CD14-positive monocyte (primary cell): ENCODE measurements around the gene C9orf85. TPM values are rescaled to one million over a fixed set of nuclear protein-coding genes. Genes with fewer than 3 reads are reported as not detected.

Experiments used
- DNase-seq, 3 donors: peaks; one replicate each; pipeline ENCODE4 v3.0.0-alpha.2; 2011 to 2022
- H2AFZ ChIP-seq: 2 replicates; pipeline ENCODE4 v1.6.0; 2012; ENCODE audit warnings: mild to moderate bottlenecking, low read depth, low read length, inconsistent platforms; ENCODE audit not compliant: insufficient read depth, poor library complexity, severe bottlenecking
- H3K27ac ChIP-seq, 2 donors: 1 replicate in 1 of 2; 2 replicates in 1 of 2; pipeline ENCODE4 v1.5.1; 2012 to 2013; ENCODE audit warnings: low read length in 2 of 2, control low read depth in 1 of 2, inconsistent platforms in 1 of 2, low read depth in 1 of 2, mild to moderate bottlenecking in 1 of 2
- H3K27me3 ChIP-seq, 2 donors: one replicate each; pipeline versions ENCODE4 v1.6.0 to v1.6.1; 2011 to 2013; ENCODE audit warnings: low read length in 2 of 2; ENCODE audit not compliant: control insufficient read depth in 2 of 2, insufficient read depth in 2 of 2
- H3K36me3 ChIP-seq, 2 donors: replicated peaks in 1 of 2; 1 replicate in 1 of 2; 2 replicates in 1 of 2; pipeline versions ENCODE4 v1.5.1 to v1.6.1; 2012 to 2013; ENCODE audit warnings: low read length in 2 of 2, control low read depth in 1 of 2, inconsistent platforms in 1 of 2, mild to moderate bottlenecking in 1 of 2; ENCODE audit not compliant: insufficient read depth in 2 of 2, control insufficient read depth in 1 of 2
- H3K4me1 ChIP-seq, 2 donors: 1 replicate in 1 of 2; 2 replicates in 1 of 2; pipeline versions ENCODE4 v1.5.1 to v1.6.1; 2012 to 2013; ENCODE audit warnings: low read length in 2 of 2, control low read depth in 1 of 2, inconsistent platforms in 1 of 2, mild to moderate bottlenecking in 1 of 2, moderate library complexity in 1 of 2; ENCODE audit not compliant: insufficient read depth in 2 of 2, control insufficient read depth in 1 of 2
- H3K4me2 ChIP-seq: replicated peaks from 2 replicates; pipeline ENCODE3; 2012; ENCODE audit warnings: low read length, moderate library complexity, mild to moderate bottlenecking; ENCODE audit not compliant: poor library complexity, severe bottlenecking; ENCODE audit errors: extremely low read depth
- H3K4me3 ChIP-seq, 3 experiments: fragments of 200-600 bp in 1 of 3; sonication (generic) in 1 of 3; replicated peaks in 1 of 3; 1 replicate in 2 of 3; 2 replicates in 1 of 3; pipeline ENCODE4 v1.5.1; 2011 to 2013; ENCODE audit warnings: low read length in 3 of 3, mild to moderate bottlenecking in 3 of 3, control low read depth in 2 of 3, low read depth in 2 of 3, inconsistent platforms in 1 of 3, moderate library complexity in 1 of 3
- H3K79me2 ChIP-seq: 2 replicates; pipeline ENCODE4 v1.6.0; 2012; ENCODE audit warnings: mild to moderate bottlenecking, control low read depth, inconsistent platforms, low read length, moderate library complexity; ENCODE audit not compliant: insufficient read depth
- H3K9ac ChIP-seq: 2 replicates; pipeline ENCODE4 v1.6.0; 2017; ENCODE audit warnings: low read length, mild to moderate bottlenecking; ENCODE audit not compliant: insufficient read depth, poor library complexity, severe bottlenecking
- H3K9me3 ChIP-seq, 2 donors: replicated peaks in 1 of 2; 1 replicate in 1 of 2; 2 replicates in 1 of 2; pipeline versions ENCODE4 v1.5.1 to v1.6.1; 2012 to 2013; ENCODE audit warnings: low read length in 2 of 2, control low read depth in 1 of 2; ENCODE audit not compliant: control insufficient read depth in 1 of 2, insufficient read depth in 1 of 2
- H4K20me1 ChIP-seq: 2 replicates; pipeline ENCODE4 v1.6.0; 2012; ENCODE audit warnings: mild to moderate bottlenecking, low read length, control low read depth, moderate library complexity; ENCODE audit not compliant: insufficient read depth
- H3K27ac Mint-ChIP-seq, 7 donors: one replicate each; pipeline ENCODE4 v1.8.0; 2020; ENCODE audit warnings: mild to moderate bottlenecking in 7 of 7, mixed read lengths in 7 of 7, moderate library complexity in 6 of 7, inconsistent platforms in 2 of 7
- H3K27me3 Mint-ChIP-seq, 3 donors: one replicate each; pipeline ENCODE4 v1.8.0; 2021 to 2022; ENCODE audit warnings: low read depth in 3 of 3, mild to moderate bottlenecking in 3 of 3, mixed read lengths in 3 of 3, moderate library complexity in 3 of 3, inconsistent platforms in 1 of 3
- H3K36me3 Mint-ChIP-seq, 2 donors: one replicate each; pipeline ENCODE4 v1.8.0; 2020; ENCODE audit warnings: mixed read lengths in 2 of 2, inconsistent platforms in 1 of 2, mild to moderate bottlenecking in 1 of 2
- H3K4me1 Mint-ChIP-seq: one replicate; pipeline ENCODE4 v1.8.0; 2020; ENCODE audit warnings: mild to moderate bottlenecking, mixed read lengths
- H3K4me3 Mint-ChIP-seq, 2 donors: one replicate each; pipeline ENCODE4 v1.8.0; 2020; ENCODE audit warnings: mild to moderate bottlenecking in 2 of 2, mixed read lengths in 2 of 2, moderate library complexity in 1 of 2
- H3K9me3 Mint-ChIP-seq, 7 donors: one replicate each; pipeline ENCODE4 v1.8.0; 2020 to 2022; ENCODE audit warnings: mixed read lengths in 7 of 7, mild to moderate bottlenecking in 6 of 7, moderate library complexity in 6 of 7, inconsistent platforms in 2 of 7
- CTCF ChIP-seq: fragments of 200-600 bp; IDR thresholded peaks from one replicate; pipeline ENCODE4 v1.8.0; 2022; ENCODE audit warnings: antibody characterized with exemption, mild to moderate bottlenecking
- WGBS: methylation state at CpG from one replicate; pipeline ENCODE4 v1.1.5; 2013; ENCODE audit warnings: missing lambda C conversion rate; ENCODE audit not compliant: insufficient coverage; 5-methylcytosine and 5-hydroxymethylcytosine counted together
- intact Hi-C, 2 donors: fragments of 100-400 bp; cut with micrococcal nuclease; formaldehyde crosslinking; loops; one replicate each; pipeline versions ENCODE4 v1.15.0 to v1.15.1; 2023
- polyA plus RNA-seq, 3 donors: library from polyadenylated mRNA; depleted of rRNA in 1 of 3; unstranded in 2 of 3; stranded (reverse) in 1 of 3; fragments of 300-500 nt in 2 of 3; fragments of >200 nt in 1 of 3; fragmentation: Illumina TruSeq in 2 of 3; gene quantifications; 1 replicate in 2 of 3; 2 replicates in 1 of 3; pipeline ENCODE4 v1.2.3, GENCODE V29; 2012 to 2021

Gene C9orf85
- polyA plus RNA-seq, 3 donors: 4.5 to 6.4 (median 5.4) TPM

- Mint-ChIP-seq H3K27ac (peak overlapping the region in 1 of 7 donors; percentile 23), H3K9me3 (no peaks in the 10 kb centered on the region), H3K27me3 (no peaks in the 10 kb centered on the region), H3K4me1 (peaks cover 57% of the 10 kb centered on the region), H3K36me3 (peaks cover 10 to 23% of the 10 kb centered on the region in 2 donors), H3K4me3 (peak overlapping the region; percentile 97 to 100)
- peaks cover 89% of the 10 kb centered on the region for H3K79me2 ChIP-seq
- H3K9ac ChIP-seq: no peak overlapping the region
- no CpG with 5 or more reads among the region's 1 CpG for WGBS
- no peak overlapping the region for H3K27ac ChIP-seq
- H3K4me2 ChIP-seq: peak overlapping the region; percentile 93
- peaks cover 66% of the 10 kb centered on the region for H4K20me1 ChIP-seq
- TF ChIP-seq CTCF: no peak
- no peak overlapping the region for H2AFZ ChIP-seq
- no peaks in the 10 kb centered on the region for H3K27me3 ChIP-seq
- H3K4me1 ChIP-seq: peaks cover 22 to 40% of the 10 kb centered on the region in 2 donors
- H3K4me3 ChIP-seq: peak overlapping the region in 1 of 3 experiments; percentile 89
- DNase-seq: no peak
- no peaks in the 10 kb centered on the region for H3K9me3 ChIP-seq
- H3K36me3 ChIP-seq: peaks cover 2 to 4% of the 10 kb centered on the region in 2 donors
- intact Hi-C loops: no loop called here
Measured at GRCh38 chr9:71908825-71909224, 2.6 kb upstream of the C9orf85 start.

- Mint-ChIP-seq H3K27me3 (no peaks in the 10 kb centered on the region), H3K9me3 (no peaks in the 10 kb centered on the region), H3K4me1 (peaks cover 57% of the 10 kb centered on the region), H3K4me3 (peak overlapping the region; percentile 97 to 100), H3K36me3 (peaks cover 4 to 18% of the 10 kb centered on the region in 2 donors), H3K27ac (peak overlapping the region; percentile 79 to 92 (median 89))
- Histone ChIP-seq H3K4me1 (peaks cover 22 to 40% of the 10 kb centered on the region in 2 donors), H3K27me3 (no peaks in the 10 kb centered on the region), H3K27ac (peak overlapping the region; percentile 89), H3K4me2 (peak overlapping the region; percentile 93), H3K9ac (peak overlapping the region; percentile 79), H3K4me3 (peak overlapping the region; percentile 65 to 89 (median 75)), H3K9me3 (no peaks in the 10 kb centered on the region), H2AFZ (peak overlapping the region; percentile 84), H3K36me3 (peaks cover 2 to 4% of the 10 kb centered on the region in 2 donors), H4K20me1 (peaks cover 67% of the 10 kb centered on the region), H3K79me2 (peaks cover 89% of the 10 kb centered on the region)
- 0% methylated on average over 46 of the region's 47 CpGs for WGBS
- intact Hi-C loops: loop anchor here in 1 of 2 donors (5.0 to 10.0 kb wide), 2 partner anchors 85 to 143 kb away; partner anchors contain the start of gene CEMIP2
- peak; percentile 6 to 31 (median 8) for DNase-seq
- TF ChIP-seq CTCF: no peak
Measured at GRCh38 chr9:71909887-71910649, 1.4 kb upstream of the C9orf85 start.
